Lung (tissue), 12 donors: Measurements from ENCODE around the gene FLRT2. TPM values are rescaled to one million over a fixed set of nuclear protein-coding genes. Genes with fewer than 3 reads are reported as not detected.

ENCODE experiments used
- ATAC-seq: fragments of 200-7000 bp; cut with Tn5 transposase; one replicate; pipeline ENCODE4 v1.9.1; 2020; ENCODE audit warnings: moderate number of reproducible peaks; ENCODE audit not compliant: insufficient read depth, low FRiP score
- DNase-seq, 3 donors: peaks; one replicate each; pipeline ENCODE4 v3.0.0-alpha.2; 2013 to 2017
- H3K27ac ChIP-seq, 2 donors: one replicate each; pipeline ENCODE4 v1.5.1; 2013; ENCODE audit warnings: mild to moderate bottlenecking in 2 of 2, moderate library complexity in 2 of 2, control low read depth in 1 of 2, inconsistent platforms in 1 of 2, low read depth in 1 of 2, low read length in 1 of 2
- H3K27me3 ChIP-seq, 3 donors: one replicate each; pipeline ENCODE4 v1.5.1; 2013; ENCODE audit warnings: low read length in 2 of 3; ENCODE audit not compliant: control insufficient read depth in 3 of 3, insufficient read depth in 3 of 3
- H3K36me3 ChIP-seq, 4 donors: one replicate each; pipeline ENCODE4 v1.5.1; 2013; ENCODE audit warnings: low read length in 4 of 4, mild to moderate bottlenecking in 1 of 4, moderate library complexity in 1 of 4; ENCODE audit not compliant: control insufficient read depth in 4 of 4, insufficient read depth in 4 of 4
- H3K4me1 ChIP-seq, 5 donors: one replicate each; pipeline ENCODE4 v1.5.1; 2013; ENCODE audit warnings: low read length in 5 of 5, mild to moderate bottlenecking in 2 of 5, moderate library complexity in 1 of 5; ENCODE audit not compliant: control insufficient read depth in 5 of 5, insufficient read depth in 5 of 5
- H3K4me3 ChIP-seq: one replicate; pipeline ENCODE4 v1.5.1; 2013; ENCODE audit warnings: mild to moderate bottlenecking, control low read depth, moderate library complexity
- H3K9ac ChIP-seq, 2 donors: one replicate each; pipeline ENCODE4 v1.5.1; 2013; ENCODE audit warnings: low read length in 2 of 2, control low read depth in 1 of 2; ENCODE audit not compliant: insufficient read depth in 1 of 2
- H3K9me3 ChIP-seq, 4 donors: one replicate each; pipeline ENCODE4 v1.5.1; 2013; ENCODE audit warnings: low read length in 3 of 4, mild to moderate bottlenecking in 1 of 4, moderate library complexity in 1 of 4; ENCODE audit not compliant: control insufficient read depth in 4 of 4, insufficient read depth in 3 of 4
- CTCF ChIP-seq: IDR thresholded peaks from 2 replicates; pipeline ENCODE4 v1.5.1; 2012; ENCODE audit warnings: mild to moderate bottlenecking; ENCODE audit errors: control extremely low read depth, extremely low read depth
- WGBS, 2 donors: extraction: QIAGEN DNeasy Blood & Tissue Kit; methylation state at CpG; one replicate each; pipeline ENCODE4 v1.1.7; 2013; 5-methylcytosine and 5-hydroxymethylcytosine counted together
- polyA plus RNA-seq, 2 donors: library from polyadenylated mRNA; stranded (reverse); fragments of 200-250 nt; gene quantifications; one replicate each; pipeline ENCODE4 v1.2.1, GENCODE V29; 2013
- total RNA-seq, 2 donors: library from RNA; depleted of rRNA in 1 of 2; stranded (reverse); fragments of >200 nt in 1 of 2; gene quantifications; one replicate each; pipeline ENCODE4 v1.2.1, GENCODE V29; 2014 to 2021
- donor health status: control.
- donor health status: control.
- donor health status: Bipolar disorder and iron deficiency.
- donor health status: healthy.
- donor health status: DM: yes; HTN: yes; CAD: no.

Gene FLRT2
- total and polyA plus RNA-seq, 4 donors: 1.2 to 53.7 (median 8.8) TPM

- no peak for TF ChIP-seq CTCF
- Histone ChIP-seq H3K9me3 (no peaks in the 10 kb centered on the region), H3K27ac (no peak overlapping the region), H3K4me1 (peaks cover 0 to 29% (median 7%) of the 10 kb centered on the region in 5 donors), H3K36me3 (no peaks in the 10 kb centered on the region), H3K4me3 (no peak overlapping the region), H3K27me3 (peaks cover 3 to 30% (median 15%) of the 10 kb centered on the region in 3 donors), H3K9ac (no peak overlapping the region)
- DNase-seq (no peak), ATAC-seq (no peak)
- WGBS, 2 donors: 90 to 92% methylated on average over 3 of the region's 3 CpGs
These were observed 7.6 kb downstream of the FLRT2 start for GRCh38 chr14:85537526-85537925.

GRCh38 chr14:85538636-85539035 lies 8.7 kb downstream of the FLRT2 start:
- WGBS, 2 donors: 91 to 97% methylated on average over 2 of the region's 2 CpGs
- ATAC-seq: no peak
- no peak for TF ChIP-seq CTCF
- Histone ChIP-seq H3K4me3 (no peak overlapping the region), H3K9ac (no peak overlapping the region), H3K36me3 (no peaks in the 10 kb centered on the region), H3K27me3 (peaks cover 0 to 26% (median 15%) of the 10 kb centered on the region in 3 donors), H3K9me3 (no peaks in the 10 kb centered on the region), H3K27ac (no peak overlapping the region), H3K4me1 (peaks cover 0 to 24% (median 4%) of the 10 kb centered on the region in 5 donors)
- no peak for DNase-seq

- H3K9me3 ChIP-seq: no peaks in the 10 kb centered on the region
- WGBS, 2 donors: 94 to 95% methylated on average over 2 of the region's 2 CpGs
These were observed 9.6 kb downstream of the FLRT2 start for GRCh38 chr14:85539510-85539909.

More at GRCh38 chr14:85539510-85539909, 9.6 kb downstream of the FLRT2 start:
- H3K9ac ChIP-seq: no peak overlapping the region
- no peaks in the 10 kb centered on the region for H3K36me3 ChIP-seq
- DNase-seq (no peak), ATAC-seq (no peak)
- H3K4me1 ChIP-seq: peaks cover 0 to 17% (median 0%) of the 10 kb centered on the region in 5 donors
- H3K27me3 ChIP-seq: peaks cover 0 to 19% (median 8%) of the 10 kb centered on the region in 3 donors
- TF ChIP-seq CTCF: no peak
- no peak overlapping the region for H3K4me3 ChIP-seq
- H3K27ac ChIP-seq: no peak overlapping the region
